ENCODE results near the gene EEF1B2.

Gene EEF1B2

DNA sequence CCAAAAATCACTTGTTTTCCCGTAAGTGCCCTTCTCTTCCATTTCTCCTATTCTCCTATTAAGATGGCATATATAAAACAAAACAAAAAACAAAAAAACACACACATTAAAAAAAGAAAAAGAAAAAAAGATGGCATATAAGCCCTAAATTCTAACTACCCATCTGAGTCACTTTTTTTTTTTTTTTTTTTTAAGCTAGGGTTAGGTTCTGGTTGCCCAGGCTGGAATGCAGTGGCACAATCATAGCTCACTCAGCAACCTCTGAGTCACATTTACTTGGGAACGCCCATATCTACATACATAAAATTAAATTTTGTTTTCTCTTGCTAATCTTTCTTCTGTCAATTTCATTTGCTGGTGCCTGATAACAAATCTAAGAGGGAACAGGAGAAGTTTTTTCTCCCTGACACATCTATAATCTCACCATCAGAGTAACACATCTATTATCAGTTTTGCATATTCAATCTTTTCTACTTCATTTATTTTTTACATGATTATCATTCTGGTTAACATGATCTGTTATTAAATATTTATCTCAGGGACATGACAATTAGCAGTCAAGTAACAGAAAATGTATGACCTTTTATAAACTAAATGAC lies 52.1 kb downstream of the EEF1B2 start:
- Histone ChIP-seq H3K36me3 (ENCODE audit: control insufficient read depth, insufficient read depth, low read length) (no peaks in the 10 kb centered on the region), H3K9me3 (ENCODE audit: control insufficient read depth, low read length) (no peaks in the 10 kb centered on the region), H3K27ac (ENCODE audit: insufficient read depth, low read depth, low read length, poor library complexity, severe bottlenecking) (no peak overlapping the region), H3K27me3 (ENCODE audit: control insufficient read depth, insufficient read depth, low read length, poor library complexity, severe bottlenecking) (no peaks in the 10 kb centered on the region), H3K4me3 (ENCODE audit: insufficient read depth, low read depth, low read length) (no peak overlapping the region), H3K4me1 (ENCODE audit: control insufficient read depth, insufficient read depth, low read length) (peaks cover 19% of the 10 kb centered on the region)
- WGBS, 2 experiments: 88 to 89% methylated on average over 2 of the region's 2 CpGs
